ENCODE results near the gene P4HTM.

Gene P4HTM

GRCh38 chr3:48989796-48990635, at the start of gene P4HTM:
P4HTM (plus strand) TSS chr3:48990241; CDS start chr3:48990257, 16 bp downstream.
- DNase-seq: peak; percentile 87

- DNase-seq: no peak
These were observed 44.6 kb upstream of the P4HTM start for GRCh38 chr3:48945432-48945831.

GRCh38 chr3:48945891-48946549, 44.0 kb upstream of the P4HTM start:
- DNase-seq: no peak

DNA sequence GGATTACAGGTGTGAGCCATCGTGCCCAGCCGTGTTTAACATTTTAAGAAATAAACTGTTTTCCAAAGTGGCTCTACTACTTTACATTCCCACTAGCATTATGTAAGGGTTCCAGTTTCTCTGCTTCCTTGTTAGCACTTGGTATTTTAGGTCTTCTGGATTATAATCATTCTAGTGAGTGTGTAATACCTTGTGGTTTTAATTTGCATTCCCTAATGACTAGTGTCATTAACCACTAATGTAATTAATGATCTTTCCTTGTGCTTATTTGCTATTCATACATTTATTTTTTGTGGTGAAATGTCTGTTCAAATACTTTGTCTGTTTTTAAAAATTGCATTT, 40.7 kb upstream of the P4HTM start:
- DNase-seq: no peak

GRCh38 chr3:48950051-48950450, 40.0 kb upstream of the P4HTM start:
- no peak for DNase-seq

DNA sequence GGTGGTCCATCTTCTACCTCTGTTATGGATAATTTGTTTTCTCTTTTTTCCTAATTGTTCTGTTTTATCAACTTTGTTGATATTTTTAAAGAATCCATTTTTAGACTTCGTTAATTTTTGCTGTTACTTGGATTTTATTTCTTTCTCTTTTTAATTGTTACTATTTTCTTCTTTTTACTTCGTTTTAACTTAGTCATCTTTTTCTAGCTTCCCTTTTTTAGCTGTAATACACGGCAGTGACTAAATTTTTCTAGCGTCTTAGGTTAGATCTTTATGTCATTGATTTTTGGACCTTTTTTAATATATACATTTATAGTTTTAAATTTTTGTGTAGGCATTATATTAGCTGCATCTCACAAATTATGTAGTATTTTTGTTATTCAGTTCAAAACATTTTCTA, 38.3 kb upstream of the P4HTM start:
- no peak for DNase-seq

GRCh38 chr3:48952510-48953118, 37.4 kb upstream of the P4HTM start:
- peak; percentile 33 for DNase-seq

DNA sequence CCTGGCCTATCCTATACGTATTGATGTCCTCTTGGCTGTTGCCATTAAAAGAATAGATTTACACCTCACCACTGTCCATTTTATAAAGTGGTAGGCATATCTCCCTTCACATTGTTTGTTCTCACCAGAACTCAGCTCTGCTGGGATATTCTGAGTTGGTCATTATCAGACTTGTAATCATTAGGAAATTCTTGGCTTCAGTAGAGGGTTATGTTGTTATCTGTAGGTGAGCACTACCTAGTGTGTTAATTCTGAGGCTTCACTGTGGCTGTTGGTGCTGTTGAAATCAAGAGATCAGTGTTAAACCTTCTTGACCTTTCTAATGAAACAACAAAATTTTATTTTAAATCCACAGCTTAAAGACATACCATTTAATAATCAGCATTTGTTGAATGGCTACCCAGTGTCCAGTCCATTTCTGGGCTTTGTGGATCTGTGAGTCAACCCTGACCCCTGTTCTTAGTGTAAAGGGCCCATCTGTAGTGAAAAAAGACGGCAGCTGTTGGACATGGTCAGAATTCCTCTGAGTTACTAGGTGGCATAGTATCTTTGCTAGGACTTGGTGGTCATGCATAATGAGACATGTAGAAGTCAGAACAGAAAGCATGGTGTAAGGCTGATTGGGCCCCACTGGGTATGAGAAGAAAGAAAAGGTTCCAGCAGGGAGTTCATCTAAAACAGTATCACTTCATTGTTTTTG, 32.9 kb upstream of the P4HTM start:
- DNase-seq: no peak

- DNase-seq: no peak
These were observed 29.1 kb upstream of the P4HTM start for GRCh38 chr3:48960841-48961413.

- no peak for DNase-seq
These were observed 27.7 kb upstream of the P4HTM start for GRCh38 chr3:48962340-48962739.

DNA sequence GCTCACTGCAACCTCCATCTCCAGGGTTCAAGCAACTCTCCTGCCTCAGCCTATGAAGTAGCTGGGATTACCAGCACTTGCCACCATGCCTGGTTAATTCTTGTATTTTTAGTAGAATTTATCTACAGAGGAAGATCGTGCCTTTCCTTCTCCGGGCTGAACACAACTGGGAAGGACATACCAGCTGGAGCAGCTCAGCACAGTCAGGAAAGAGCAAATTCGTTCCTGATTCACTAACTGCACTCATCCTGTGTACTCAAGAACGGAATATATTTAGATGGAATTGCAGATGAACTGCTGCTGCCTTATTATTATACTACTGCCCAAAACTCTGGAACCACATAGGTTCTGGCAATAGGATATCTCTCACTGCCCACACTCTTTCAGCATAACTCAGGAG, 27.1 kb upstream of the P4HTM start:
- DNase-seq: no peak

DNA sequence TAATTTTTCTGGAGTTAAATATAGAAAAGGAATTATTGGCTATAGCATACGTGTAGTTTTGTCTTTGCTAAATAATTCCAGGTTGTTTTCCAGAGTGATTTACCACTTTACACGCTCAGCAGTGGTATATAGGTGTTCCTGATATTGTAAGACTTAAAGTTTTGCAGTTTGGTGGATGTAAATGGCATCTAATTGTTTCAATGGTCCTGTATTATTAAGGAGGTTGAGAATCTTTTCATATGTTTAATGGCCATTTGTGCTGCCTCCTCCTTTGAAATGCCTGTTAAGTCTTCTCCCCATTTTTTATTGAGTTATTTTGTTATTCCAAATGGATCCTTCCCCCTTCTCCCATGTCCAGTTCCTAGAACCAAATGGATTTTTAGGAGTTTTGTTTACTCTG, 26.4 kb upstream of the P4HTM start:
- DNase-seq: no peak

- peak; percentile 12 for DNase-seq
These were observed 23.7 kb upstream of the P4HTM start for GRCh38 chr3:48966367-48966766.

GRCh38 chr3:48966876-48967361, 23.1 kb upstream of the P4HTM start:
- DNase-seq: no peak

GRCh38 chr3:48970586-48970985, 19.5 kb upstream of the P4HTM start:
- no peak for DNase-seq

- no peak for DNase-seq
These were observed 15.8 kb upstream of the P4HTM start for GRCh38 chr3:48974076-48974864.

GRCh38 chr3:48979451-48979850, 10.6 kb upstream of the P4HTM start:
- DNase-seq: no peak

GRCh38 chr3:48980295-48980694, 9.7 kb upstream of the P4HTM start:
- no peak for DNase-seq

DNA sequence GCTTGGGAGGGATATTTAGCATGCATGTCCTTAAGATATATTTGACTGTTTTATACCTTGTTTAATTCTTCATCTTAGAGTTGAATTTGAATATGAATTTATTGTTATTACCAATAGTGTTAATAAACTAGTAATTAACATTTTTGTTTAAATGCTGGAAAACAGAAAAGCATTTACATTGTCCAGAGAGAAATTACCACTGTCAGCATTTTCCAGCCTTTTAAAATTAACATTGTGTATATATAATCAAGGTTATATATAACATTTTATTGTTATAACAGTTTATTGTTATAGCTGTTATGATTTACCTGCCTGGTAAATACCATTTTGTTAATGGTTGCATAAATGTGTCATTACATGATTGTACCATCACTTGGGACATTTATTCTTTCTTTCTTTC, 8.0 kb upstream of the P4HTM start:
- no peak for DNase-seq

- no peak for DNase-seq
These were observed 7.4 kb upstream of the P4HTM start for GRCh38 chr3:48982686-48983085.

DNA sequence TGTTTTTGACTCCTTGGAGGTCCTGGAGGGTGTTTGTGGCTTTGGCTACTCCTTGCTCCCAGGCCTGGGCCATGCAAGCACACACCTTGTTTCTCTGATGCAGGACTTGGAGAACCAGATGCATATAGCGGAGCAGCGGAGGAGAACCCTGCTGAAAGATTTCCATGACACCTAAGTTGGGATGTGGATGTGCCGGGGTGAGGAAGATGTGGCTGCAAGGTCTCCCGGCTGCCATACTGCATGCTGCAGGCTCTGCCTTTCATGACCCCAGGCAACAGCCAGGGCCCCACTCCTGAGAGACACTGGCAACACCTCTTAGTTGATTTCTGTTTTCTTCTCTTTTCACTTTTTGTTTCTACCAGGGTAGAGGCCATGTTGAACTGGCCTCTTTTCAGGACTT, 6.9 kb upstream of the P4HTM start:
- no peak for DNase-seq

- no peak for DNase-seq
These were observed 5.4 kb upstream of the P4HTM start for GRCh38 chr3:48984663-48985062.
